Tibial nerve (tissue), 4 donors: ENCODE data around the gene MS4A10.

ENCODE experiments used
- EP300 ChIP-seq, 2 donors: sonication (generic); formaldehyde crosslinking; IDR thresholded peaks; one replicate each; pipeline ENCODE4 v1.6.1; 2017; ENCODE audit warnings: antibody characterized with exemption in 2 of 2, mild to moderate bottlenecking in 1 of 2
- POLR2A ChIP-seq, 2 donors: fragments of 450-650 bp; IDR thresholded peaks; one replicate each; pipeline ENCODE4 v1.6.1; 2017; ENCODE audit warnings: antibody characterized with exemption in 2 of 2, mild to moderate bottlenecking in 2 of 2, moderate library complexity in 2 of 2
- TF ChIP-seq, protein P1 (sequence below), 5 experiments: fragments of 200-600 bp in 3 of 5; fragments of 450-650 bp in 2 of 5; sonication (generic) in 3 of 5; IDR thresholded peaks; one replicate each; pipeline ENCODE4 v1.5.1; 2016 to 2019; ENCODE audit warnings: antibody characterized with exemption in 5 of 5, mild to moderate bottlenecking in 3 of 5, moderate library complexity in 2 of 5

DNA sequence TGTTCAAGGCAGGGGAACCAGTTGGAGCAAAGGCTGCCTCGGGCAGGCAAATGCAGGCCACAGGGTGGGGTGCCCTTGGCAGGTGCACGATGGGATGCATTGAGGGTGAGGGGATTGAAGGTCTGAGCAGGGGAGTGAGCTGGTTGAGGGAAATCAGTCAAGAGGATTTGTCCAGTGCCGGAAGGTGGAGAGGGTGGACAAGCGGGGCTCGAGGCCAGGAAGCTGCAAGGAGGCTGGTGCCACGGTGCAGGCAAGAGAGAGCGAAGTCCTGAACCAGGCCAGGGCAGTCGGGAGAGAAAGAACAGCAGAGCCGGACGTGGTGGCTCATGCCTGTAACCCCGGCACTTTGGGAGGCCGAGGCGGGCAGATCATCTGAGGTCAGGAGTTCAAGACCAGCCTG lies 10.4 kb upstream of the MS4A10 start:
- TF ChIP-seq, protein P1, sequence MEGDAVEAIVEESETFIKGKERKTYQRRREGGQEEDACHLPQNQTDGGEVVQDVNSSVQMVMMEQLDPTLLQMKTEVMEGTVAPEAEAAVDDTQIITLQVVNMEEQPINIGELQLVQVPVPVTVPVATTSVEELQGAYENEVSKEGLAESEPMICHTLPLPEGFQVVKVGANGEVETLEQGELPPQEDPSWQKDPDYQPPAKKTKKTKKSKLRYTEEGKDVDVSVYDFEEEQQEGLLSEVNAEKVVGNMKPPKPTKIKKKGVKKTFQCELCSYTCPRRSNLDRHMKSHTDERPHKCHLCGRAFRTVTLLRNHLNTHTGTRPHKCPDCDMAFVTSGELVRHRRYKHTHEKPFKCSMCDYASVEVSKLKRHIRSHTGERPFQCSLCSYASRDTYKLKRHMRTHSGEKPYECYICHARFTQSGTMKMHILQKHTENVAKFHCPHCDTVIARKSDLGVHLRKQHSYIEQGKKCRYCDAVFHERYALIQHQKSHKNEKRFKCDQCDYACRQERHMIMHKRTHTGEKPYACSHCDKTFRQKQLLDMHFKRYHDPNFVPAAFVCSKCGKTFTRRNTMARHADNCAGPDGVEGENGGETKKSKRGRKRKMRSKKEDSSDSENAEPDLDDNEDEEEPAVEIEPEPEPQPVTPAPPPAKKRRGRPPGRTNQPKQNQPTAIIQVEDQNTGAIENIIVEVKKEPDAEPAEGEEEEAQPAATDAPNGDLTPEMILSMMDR (IDR thresholded peaks at IDR 0.05), result no peak
- TF ChIP-seq POLR2A (IDR thresholded peaks at IDR 0.05) (no peak), EP300 (IDR thresholded peaks at IDR 0.05) (no peak)
